Measurements from ENCODE around the gene TNFRSF19.

DNA sequence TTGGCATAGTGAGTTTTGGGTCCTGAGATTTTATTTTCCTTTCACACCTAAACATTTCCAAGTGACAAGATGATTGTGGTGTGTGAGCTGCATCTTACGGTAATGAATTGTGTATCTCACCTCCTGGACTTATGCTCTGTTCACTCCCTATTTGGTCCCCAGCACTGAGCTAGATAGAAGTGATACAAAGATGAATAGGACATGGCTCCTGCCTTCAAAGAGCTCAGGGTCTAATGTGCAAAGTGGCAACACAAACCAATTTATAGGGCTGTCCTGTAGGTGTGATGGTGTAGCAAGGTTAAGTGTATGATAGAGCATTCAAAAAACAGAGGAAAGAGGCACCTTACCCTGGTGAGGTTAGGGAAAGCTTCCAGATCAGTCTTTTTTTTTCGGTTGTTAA, 17.6 kb upstream of the TNFRSF19 start:
- no peak for TF ChIP-seq POLR2A (IDR thresholded peaks at IDR 0.05)
- TF ChIP-seq, protein P1, sequence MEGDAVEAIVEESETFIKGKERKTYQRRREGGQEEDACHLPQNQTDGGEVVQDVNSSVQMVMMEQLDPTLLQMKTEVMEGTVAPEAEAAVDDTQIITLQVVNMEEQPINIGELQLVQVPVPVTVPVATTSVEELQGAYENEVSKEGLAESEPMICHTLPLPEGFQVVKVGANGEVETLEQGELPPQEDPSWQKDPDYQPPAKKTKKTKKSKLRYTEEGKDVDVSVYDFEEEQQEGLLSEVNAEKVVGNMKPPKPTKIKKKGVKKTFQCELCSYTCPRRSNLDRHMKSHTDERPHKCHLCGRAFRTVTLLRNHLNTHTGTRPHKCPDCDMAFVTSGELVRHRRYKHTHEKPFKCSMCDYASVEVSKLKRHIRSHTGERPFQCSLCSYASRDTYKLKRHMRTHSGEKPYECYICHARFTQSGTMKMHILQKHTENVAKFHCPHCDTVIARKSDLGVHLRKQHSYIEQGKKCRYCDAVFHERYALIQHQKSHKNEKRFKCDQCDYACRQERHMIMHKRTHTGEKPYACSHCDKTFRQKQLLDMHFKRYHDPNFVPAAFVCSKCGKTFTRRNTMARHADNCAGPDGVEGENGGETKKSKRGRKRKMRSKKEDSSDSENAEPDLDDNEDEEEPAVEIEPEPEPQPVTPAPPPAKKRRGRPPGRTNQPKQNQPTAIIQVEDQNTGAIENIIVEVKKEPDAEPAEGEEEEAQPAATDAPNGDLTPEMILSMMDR (IDR thresholded peaks at IDR 0.05) = no peak

All from uterus (tissue), 2 donors.